Activated CD8-positive, alpha-beta memory T cell treated with anti-CD3 and anti-CD28 coated beads, Interleukin-2, amount 50 U/mL, for 48 hours (primary cell): Measurements from ENCODE around the gene CPEB4.

Experiments
- DNase-seq: peaks from one replicate; pipeline ENCODE4 v3.0.0-alpha.2; 2020

CPEB4 gene

DNA sequence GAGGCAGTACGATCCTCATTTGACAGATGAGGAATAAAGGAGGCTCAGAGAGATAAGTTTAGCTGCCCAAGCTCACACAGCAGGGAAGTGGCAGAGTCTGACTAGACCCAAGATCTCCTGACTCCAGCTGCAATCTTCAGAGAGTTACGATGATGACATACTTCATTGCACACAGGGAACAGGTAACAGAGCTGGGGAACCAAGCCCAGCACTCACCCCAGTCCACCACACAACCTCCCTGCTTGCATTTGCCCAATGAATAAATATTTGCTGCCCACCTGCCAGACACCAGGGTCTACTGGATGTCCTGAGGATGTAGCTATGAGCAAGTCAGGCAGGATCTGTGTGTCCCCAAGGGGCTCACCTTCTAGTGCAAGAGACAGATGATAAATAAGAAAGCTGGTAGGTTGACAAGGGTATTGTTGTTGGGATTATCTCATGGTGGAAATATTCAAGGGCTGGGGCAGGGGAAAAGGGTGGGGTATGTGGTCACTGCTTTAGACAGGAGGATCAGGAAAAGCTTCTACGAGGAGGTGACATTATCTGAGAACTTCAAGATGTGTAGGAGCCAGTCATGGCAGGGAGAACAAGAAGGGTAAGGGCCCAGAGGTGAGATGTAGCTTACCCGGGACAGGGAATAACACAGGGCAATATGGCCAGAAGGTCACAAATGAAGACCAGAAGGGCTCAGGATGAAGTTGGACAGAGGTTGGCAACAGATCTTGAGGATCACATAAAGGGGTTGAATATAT is 28.6 kb upstream of the CPEB4 start:
- DNase-seq: no peak

DNA sequence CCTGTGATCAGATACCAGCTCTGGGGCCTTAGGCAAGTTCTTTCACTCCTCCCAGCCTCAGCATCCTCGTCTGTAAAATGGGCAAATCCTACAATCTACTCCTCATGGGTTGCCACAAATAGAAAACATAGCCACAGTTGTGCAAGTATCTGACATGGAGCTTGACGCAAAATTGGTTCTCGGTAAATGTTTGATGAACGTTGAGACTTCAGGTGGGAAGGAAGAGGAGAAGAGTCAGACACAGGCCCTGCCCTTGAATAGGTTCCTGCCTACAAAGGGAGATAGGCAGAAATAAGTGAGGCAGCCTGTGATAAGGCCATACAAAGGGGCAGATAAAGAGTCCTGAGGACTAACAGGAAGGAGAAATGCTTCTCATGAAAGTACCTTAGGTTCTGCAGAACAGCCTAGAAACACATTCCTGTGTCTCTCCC is 26.1 kb upstream of the CPEB4 start:
- no peak for DNase-seq

DNA sequence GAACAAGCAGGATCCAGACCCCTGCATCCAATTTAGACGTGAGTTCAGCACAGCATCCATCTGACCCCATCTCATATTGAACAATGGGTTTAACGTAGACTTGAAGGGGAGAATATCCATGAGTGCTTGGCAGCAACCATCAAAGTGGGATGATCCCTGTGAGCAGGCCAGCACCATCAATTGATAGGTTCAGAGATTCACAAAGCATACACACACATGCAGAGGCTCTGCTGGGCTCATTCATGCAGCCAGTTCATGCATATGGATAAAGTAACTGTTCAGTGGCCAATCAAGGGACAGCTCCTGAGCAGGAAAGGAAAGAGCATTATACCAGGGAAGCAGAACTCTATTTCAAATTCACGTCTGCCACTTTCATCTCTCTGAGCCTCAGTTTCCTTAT is 24.8 kb upstream of the CPEB4 start:
- no peak for DNase-seq

DNA sequence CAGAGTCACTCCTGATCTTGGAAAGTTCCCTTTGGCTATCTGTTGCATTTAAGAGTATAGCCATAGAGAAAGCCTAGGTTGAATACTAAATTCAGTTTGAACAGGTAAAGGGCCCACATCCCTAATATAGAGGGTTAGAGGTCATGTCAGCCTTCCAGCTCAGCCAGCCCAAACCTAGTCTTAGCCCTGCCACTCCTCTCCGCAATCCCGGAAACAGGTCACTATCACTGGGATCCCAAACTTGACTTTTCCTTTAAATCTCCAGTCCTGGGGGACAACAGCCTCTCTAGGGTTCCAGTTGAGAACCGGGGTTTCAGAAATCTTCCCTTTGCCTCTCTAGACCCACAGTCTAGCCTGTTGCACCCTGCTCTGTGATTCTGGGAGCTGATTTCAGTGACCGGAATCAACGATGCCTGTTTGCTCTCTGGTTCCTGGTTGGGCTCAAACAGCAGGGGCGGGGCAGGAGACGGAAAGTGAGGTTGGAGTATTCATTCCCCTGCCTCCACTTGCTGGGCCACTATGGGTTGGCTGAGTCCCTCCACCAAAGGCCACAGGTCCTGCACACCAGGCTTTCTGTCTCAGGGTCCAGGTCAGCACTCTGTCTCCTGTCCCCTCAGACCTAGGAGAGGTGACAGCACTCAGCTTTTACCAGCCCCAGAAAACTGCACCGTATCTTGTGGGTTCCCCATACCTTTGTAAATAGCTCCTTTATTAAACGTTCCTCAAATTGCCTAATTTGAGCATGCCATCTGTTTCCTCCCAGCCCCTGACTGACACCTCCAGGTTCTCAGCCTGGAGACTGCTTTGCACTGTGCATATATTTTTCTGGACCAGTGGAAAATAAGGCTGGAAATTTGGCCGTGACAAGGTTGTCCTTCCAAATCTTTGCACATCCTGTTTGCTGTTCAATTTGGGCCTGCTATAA is 23.8 kb upstream of the CPEB4 start:
- no peak for DNase-seq

DNA sequence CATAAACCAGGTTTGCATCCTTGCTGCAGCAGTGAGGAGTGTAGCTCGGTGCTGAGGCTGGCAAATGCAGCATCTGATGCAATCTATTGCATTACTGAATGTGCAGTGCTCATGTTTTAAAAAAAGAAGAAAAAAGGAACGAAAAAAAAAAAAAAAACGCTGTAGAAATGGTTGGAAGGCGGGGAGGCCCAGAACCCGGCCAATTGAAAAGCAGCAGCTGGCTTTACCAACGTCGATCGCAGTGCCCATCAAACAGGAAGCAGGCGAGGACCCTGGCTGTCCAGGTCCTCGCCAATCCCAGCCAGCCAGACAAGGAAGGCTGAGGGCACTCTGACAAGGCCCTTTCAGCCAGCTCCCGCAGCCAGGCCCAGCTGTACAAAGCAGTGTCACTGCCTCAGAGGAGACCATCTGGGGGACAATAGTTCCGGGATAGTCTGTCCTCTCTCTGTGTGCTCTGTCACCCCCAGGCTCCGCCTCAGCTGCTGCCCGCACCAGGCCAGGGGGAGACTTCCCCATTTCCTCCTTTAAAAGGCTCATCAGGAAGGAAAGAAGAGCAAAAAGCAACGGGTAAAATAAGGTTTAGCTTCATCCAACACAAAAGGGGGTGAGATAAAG is 21.8 kb upstream of the CPEB4 start:
- DNase-seq: no peak

DNA sequence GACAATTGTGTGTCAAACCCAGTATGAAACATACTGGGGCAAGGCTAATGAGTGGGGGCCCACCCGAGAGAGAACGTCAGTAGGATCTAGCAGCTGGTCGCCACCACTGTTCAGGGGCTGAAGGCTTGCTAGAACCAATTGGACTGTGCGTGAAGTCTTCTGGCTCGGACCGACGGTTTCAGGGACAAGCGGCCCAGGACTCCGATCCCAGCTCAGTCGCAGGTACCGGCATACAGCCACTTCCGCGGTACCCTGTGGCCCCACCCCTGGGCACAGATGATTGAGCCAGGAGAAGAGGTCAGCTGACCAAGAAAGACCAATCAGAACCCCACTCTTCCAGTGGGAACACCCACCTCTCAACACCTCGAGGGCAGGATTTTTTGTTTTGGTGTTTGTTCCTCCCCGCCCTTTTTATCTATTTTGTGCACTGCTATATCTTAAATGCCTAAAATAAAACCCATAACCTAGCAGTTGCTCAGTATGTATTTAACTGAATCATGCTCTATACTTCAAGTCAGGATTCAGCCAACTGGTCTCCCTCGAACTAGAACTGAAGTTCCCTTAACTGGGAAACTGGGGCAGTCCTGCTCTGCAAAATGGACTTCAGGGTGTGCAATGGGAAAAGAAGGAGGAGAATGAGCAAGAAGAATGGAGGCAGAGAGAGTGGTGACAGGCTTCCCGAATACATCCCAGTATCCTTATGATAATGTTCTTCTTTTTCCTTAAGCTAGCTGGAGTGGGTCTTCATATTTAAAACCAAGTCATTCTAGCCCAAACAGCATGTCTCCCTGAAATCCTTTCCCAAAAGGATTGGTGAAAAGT is 21.1 kb upstream of the CPEB4 start:
- no peak for DNase-seq

DNA sequence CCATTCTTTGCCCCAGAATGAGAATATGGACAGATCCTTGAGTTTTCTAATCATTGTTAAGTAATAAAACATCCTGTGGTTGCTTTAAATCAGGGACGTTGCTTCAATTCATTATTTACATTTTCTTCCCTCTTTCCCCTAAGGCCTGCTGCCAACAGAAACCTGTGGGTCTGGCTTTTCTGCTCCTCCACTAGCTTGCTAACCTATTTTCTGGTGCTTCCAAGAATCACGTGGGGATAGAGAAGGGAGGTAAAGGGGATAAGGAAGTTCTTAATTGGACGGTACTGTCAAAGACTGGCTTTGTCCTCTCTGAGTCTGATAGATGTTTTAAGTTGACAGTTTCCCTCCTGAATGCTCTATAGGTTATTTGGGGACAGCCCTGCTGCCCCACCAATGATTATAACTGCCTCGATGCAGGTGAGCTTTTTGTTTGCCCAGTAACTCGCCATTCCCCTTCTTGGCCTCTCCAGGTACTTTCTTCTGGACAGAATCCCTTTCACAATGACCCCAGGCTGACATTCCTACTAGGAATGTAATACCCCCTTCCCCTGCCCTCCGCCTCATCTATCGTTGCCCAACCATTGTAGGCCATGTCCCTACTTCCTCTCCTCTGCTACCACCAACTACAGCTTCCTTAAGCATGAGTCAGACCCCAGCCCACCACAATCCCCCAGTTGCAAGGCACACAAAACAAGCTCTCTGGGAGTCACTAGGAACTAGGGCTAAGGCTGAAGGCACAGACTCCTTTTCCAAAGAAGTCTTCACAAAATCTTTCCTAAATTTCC is 19.9 kb upstream of the CPEB4 start:
- no peak for DNase-seq

DNA sequence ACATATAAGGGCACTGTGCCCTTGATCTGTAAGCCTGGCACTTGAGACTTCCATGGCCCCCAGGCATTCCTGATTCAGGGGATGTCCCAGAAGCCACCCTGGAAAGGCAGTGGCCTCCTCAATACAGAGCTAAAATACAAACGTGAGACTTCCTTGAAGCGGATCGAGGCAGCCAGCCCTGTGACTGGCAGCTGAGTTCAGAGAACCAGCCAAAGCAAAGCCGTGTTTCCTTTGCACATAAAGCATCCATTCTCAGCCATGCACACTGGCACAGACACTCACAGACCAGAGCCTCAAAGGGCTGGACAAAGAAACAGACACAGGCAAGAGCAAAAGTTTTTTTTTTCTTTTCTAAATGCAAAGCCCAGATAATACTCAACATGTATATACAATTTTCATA is 18.8 kb upstream of the CPEB4 start:
- no peak for DNase-seq

DNA sequence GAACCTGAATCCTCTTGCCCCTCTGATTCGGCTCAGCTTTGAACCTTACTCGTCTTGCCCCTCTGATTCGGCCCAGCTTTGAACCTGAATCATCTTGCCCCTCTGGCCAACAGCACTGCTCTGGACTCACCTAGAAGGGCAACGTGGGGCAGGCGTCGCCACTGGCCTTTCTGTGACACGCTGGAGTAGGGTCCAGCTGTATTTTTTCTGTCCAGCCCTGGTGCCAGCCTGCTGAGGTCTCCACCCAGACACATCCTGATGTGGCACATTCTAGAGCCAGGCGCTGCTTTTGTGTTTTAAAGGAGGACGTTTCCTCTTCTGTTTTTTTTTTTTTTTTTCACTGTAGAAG is 15.2 kb upstream of the CPEB4 start:
- no peak for DNase-seq

DNA sequence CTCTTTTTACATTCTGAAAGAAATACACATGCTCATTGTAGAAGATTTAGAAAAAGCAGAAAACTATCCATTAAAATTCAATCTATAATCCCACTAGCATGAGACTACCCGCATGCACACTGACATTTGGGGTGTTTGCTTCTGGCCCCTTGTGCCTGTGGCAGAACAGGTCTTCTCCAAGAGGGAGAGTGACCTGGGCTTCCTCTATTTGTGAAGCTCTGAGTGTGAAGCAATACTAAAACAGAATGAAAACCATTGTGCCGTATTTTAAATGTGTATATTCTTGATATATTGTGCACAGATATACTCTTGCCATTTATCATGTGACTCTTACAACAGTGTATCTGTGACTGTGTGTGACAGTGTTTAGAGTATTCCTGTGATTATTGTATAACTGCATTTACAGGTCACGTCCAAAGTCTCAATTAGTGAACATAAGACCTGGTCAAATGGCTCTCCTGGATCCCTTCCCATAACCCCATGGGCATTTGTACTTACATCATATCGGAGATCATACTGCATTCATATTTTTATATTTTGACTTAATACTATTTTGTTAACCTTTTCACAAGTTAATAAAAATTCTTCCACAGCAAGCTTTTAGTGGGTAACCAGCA is 14.7 kb upstream of the CPEB4 start:
- no peak for DNase-seq

DNA sequence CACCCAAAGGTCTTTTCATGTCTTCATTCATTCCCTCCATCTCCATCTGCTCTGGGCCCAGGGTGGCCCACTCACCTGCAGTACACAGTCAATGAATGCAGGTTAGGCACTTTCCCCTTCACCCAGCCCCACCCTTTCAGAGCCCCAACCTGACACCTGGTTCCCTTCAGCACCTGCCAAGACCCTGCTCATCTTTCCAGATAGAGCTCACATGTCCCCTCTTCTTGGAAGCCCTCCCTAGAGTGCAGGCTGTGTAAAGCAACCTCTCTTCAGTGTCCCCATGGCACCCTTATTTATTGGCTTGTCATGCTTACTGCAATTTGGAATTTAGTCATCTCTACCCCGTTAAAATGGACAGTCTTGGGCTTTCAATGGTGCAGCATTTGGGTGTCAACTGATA is 13.0 kb upstream of the CPEB4 start:
- no peak for DNase-seq

DNA sequence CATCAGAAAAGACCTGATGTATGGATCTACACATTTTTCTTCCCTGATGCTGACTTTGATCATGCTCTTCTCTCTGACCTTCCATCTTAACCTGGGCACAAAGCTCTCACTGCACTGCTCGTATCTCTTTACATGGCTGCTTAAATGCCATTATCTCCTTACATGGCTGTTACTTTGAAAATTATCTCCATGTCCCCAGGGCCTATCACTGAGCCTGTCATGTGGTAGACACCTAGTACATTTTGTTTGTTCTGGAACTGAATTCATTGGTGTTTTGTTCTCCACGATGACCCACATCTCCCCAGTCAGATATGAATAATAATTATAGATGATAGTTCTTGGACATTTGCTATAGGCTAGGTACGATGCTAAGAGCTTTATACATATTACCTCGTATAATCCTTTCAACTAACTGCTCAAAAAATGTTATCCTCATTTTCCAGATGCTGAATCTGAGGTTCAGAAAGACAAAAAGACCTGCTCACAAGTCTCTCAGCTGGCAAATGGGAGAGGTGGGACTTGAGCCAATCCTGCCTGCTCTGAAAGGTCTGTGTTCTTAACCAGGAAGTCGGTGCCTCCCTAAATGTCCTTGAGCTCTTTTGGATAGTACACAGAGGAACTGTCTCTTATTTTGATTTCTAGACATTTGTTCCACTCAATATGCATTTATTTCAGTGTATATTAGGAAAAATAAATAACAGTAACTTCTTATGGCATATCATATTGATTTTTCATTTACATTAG is 9.8 kb upstream of the CPEB4 start:
- DNase-seq: no peak

DNA sequence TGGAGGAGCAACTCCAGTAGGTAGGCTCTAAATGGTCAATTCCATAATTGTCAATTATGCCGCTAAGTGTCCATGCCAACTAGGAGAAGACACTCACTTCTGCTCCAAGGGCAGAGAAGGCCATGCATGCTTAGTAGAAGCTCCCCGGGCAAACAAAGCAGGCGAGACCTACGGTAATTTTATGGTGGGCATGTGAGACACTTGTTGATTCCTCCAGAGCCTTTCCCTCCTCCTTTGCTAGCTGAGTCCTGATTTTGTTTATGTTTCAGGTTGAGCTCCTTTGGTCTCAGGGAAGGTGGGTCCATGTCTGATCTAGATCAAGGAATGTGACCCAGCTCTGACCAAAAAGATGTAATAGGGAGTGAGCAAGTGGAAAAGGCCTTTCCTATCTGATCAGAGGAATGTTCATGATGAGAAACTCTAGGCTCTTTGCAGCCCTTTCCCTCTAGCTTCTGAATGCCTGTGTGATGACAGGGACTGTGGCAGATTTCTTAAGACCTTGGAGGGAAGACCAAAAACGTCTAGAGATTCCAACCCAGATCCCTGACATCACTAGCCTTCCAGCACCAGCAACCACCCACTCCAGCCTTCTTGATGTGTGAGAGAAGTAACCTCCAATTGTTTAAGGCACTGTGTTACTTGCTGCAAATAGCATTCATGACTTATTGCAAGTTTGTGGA is 7.7 kb upstream of the CPEB4 start:
- DNase-seq: no peak

DNA sequence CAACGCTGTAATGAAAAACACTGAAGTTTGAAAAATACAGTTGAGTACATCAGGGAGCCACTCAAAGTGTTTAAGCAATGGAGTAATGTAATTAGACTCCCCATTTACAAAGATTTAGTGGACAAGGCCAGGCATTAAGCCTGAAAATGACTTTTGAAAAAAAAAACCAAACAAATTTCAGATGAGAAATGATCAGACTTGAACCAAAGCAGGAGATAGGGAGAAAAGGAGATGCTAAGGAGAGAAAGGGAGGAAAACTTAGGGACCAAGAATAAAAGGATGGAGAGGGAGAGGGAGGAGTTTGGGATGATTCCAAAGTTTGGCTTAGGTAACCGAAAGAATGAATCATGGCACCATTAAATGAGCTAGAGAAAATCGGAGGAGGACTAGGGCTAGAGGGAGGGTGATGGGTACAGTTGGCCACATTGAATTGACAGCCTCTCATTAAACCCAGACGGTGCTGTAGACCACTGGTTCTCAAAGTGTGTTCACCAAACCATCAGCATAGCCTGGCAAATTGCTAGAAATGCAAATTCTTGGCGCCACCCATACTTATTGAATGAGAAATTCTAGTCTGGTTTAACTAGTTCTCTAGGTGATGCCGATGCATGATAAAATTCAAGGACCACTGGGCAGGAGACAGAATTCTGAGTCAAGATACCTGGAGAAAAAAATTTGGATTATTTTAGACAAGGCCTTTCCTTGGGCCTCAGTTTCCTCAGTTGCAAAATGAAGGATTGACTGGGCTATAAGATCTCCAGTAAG is 6.2 kb upstream of the CPEB4 start:
- DNase-seq: no peak

DNA sequence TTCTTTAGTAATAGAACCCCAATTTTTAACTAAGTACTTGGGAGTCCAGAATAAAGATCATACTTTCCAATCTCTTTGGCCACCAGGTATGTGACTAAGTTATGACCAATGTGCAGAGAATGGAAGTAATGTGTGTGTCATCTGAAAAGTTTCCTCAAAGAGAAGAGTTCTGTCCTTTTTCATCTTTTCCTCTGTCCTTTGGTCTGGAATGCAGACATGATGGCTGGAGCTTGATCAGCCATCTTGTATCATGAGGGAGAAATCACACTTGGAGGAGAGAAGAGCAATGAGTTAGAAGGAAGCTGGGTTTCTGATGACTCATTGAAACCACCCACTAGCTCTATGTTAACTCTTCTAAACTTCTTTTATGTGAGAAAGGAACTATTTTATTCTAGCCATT is 5.5 kb upstream of the CPEB4 start:
- DNase-seq: no peak

DNA sequence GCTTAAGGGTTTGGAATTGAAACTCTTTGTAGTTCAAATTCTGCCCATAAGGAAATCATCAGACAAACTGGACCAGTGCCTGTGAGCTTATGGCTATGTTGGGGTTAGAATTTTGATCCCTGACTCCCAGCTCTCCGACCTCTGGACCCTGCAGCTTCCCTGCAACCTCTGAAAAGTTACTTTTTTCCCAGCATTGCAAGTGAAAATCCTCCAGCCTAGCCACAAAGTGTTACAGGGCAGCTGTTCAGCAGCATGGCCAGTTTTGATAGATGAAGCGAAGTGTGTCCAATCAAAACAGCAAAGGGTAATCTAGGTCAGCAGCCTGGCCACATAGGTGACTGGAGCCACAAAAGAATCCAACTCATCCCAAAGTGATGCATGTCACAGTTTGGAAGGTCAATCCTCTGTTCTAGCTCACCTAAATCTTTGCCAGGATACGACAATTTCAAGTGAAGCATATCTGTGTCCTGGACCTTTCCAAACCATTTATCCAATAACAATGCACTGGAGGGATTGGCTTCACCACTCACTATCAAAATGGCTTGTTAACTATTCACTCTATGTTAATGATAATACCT is 4.7 kb upstream of the CPEB4 start:
- DNase-seq: no peak

DNA sequence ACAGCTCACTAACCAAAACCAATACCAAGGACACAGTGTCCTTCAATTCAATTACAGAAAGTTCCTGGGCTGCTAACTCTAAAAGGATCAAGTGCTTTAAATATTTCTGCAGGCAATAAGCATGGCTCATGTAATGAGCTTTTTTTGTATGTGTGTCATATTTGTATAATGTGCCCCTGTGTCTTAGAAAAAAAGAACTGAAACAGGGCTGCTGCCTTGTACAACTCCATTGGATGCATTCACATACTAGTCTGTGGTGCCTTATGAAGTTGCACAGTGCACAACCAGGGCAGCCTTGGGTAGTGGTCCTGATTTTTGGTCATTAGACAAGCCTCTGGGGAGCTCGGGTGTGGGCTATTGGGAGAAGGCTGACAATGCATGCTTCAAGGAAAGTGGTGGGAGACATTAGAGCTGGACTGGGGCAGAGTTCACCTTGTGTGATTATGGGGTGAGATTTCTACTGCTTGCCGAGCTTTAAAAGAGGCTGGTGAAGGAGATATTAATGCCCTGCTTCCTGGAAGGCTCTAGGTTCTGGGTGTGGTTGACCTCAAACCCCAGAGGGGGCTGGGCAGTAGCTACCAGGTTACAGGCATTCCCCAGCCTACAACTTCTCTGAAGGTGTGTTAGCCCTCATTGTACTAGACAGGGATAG is 3.6 kb upstream of the CPEB4 start:
- DNase-seq: no peak

DNA sequence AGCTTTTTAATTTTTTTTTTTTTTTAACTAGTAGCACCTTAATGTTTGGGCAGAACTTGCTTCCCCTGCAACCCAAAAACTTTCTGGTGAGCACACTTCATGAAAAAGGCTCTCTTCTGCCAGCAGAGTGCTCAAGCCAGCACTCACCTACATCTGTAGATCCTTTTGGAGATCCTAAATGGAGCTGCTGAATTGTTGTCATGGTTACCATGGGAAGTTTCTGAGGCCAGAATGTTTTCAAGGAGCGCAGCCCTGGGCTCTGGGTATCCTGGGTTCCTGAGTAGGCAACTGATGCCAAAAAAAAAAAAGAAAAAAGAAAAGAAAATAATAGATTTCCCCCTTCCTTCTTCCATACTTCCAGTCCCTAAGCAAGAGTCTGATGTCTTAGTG is 3.1 kb upstream of the CPEB4 start:
- DNase-seq: no peak
